Trophoblast cell (in vitro differentiated cells and primary cell): ENCODE measurements around the gene DDX20.

Experiments
- DNase-seq, 2 donors: peaks; one replicate each; pipeline ENCODE4 v3.0.0-alpha.2; 2016
- H2AFZ ChIP-seq: 2 replicates; pipeline ENCODE4 v1.6.1; 2013; ENCODE audit warnings: low read length, moderate library complexity, mild to moderate bottlenecking; ENCODE audit not compliant: insufficient read depth, poor library complexity
- H2AK5ac ChIP-seq: 2 replicates; pipeline ENCODE4 v1.6.1; 2013; ENCODE audit warnings: mild to moderate bottlenecking, low read length
- H2BK120ac ChIP-seq: 2 replicates; pipeline ENCODE4 v1.6.1; 2013; ENCODE audit warnings: low read length, mild to moderate bottlenecking, moderate library complexity; ENCODE audit not compliant: insufficient read depth, poor library complexity
- H2BK12ac ChIP-seq: 2 replicates; pipeline ENCODE4 v1.6.1; 2013; ENCODE audit warnings: mild to moderate bottlenecking, low read length, moderate library complexity
- H2BK5ac ChIP-seq: 2 replicates; pipeline ENCODE4 v1.6.1; 2013; ENCODE audit warnings: low read length, low read depth, moderate library complexity, mild to moderate bottlenecking; ENCODE audit not compliant: poor library complexity
- H3K14ac ChIP-seq: 2 replicates; pipeline ENCODE4 v1.6.1; 2013; ENCODE audit warnings: mild to moderate bottlenecking, low read length
- H3K18ac ChIP-seq: 2 replicates; pipeline ENCODE4 v1.6.1; 2013; ENCODE audit warnings: mild to moderate bottlenecking, low read length
- H3K23ac ChIP-seq: 2 replicates; pipeline ENCODE4 v1.6.1; 2013; ENCODE audit warnings: low read length
- H3K27ac ChIP-seq: 2 replicates; pipeline ENCODE4 v1.5.1; 2013; ENCODE audit warnings: low read depth, mild to moderate bottlenecking, inconsistent platforms, low read length, moderate library complexity
- H3K27me3 ChIP-seq: 2 replicates; pipeline ENCODE4 v1.6.1; 2013; ENCODE audit warnings: inconsistent platforms, mild to moderate bottlenecking, low read length, moderate library complexity; ENCODE audit not compliant: insufficient read depth
- H3K36me3 ChIP-seq, 2 experiments: 1 replicate in 1 of 2; 2 replicates in 1 of 2; pipeline ENCODE4 v1.6.1; 2013; ENCODE audit warnings: low read length in 2 of 2, mild to moderate bottlenecking in 2 of 2, moderate library complexity in 1 of 2; ENCODE audit not compliant: insufficient read depth in 2 of 2, control insufficient read depth in 1 of 2
- H3K4ac ChIP-seq: 2 replicates; pipeline ENCODE4 v1.6.1; 2013; ENCODE audit warnings: low read depth, mild to moderate bottlenecking, low read length, moderate library complexity
- H3K4me1 ChIP-seq, 2 experiments: 1 replicate in 1 of 2; 2 replicates in 1 of 2; pipeline ENCODE4 v1.6.1; 2013; ENCODE audit warnings: low read length in 2 of 2, mild to moderate bottlenecking in 2 of 2, moderate library complexity in 1 of 2; ENCODE audit not compliant: insufficient read depth in 2 of 2, control insufficient read depth in 1 of 2
- H3K4me2 ChIP-seq: 2 replicates; pipeline ENCODE4 v1.6.1; 2013; ENCODE audit warnings: inconsistent platforms, mild to moderate bottlenecking, low read length, moderate library complexity
- H3K4me3 ChIP-seq: 2 replicates; pipeline ENCODE4 v1.5.1; 2013; ENCODE audit warnings: mild to moderate bottlenecking, low read depth, low read length, inconsistent platforms
- H3K79me1 ChIP-seq: one replicate; pipeline ENCODE4 v1.6.1; 2013; ENCODE audit warnings: low read length
- H3K79me2 ChIP-seq: 2 replicates; pipeline ENCODE4 v1.6.1; 2013; ENCODE audit warnings: low read length, mild to moderate bottlenecking; ENCODE audit not compliant: control insufficient read depth, insufficient read depth, poor library complexity
- H3K9ac ChIP-seq: 2 replicates; pipeline ENCODE4 v1.6.1; 2013; ENCODE audit warnings: mild to moderate bottlenecking, low read length
- H3K9me3 ChIP-seq: 2 replicates; pipeline ENCODE4 v1.6.1; 2013; ENCODE audit warnings: low read depth, mild to moderate bottlenecking, control low read depth, inconsistent platforms, low read length; ENCODE audit not compliant: insufficient read depth
- H4K12ac ChIP-seq: 2 replicates; pipeline ENCODE4 v1.6.1; 2013; ENCODE audit warnings: low read depth, mild to moderate bottlenecking, low read length, moderate library complexity
- H4K8ac ChIP-seq: 2 replicates; pipeline ENCODE4 v1.6.1; 2013; ENCODE audit warnings: low read depth, mild to moderate bottlenecking, low read length, moderate library complexity
- H4K91ac ChIP-seq: one replicate; pipeline ENCODE4 v1.6.1; 2013; ENCODE audit warnings: low read depth, mild to moderate bottlenecking, low read length, moderate library complexity
- WGBS: extraction: QIAGEN DNeasy Blood & Tissue Kit; methylation state at CpG from one replicate; pipeline ENCODE4 v1.1.7; 2013; ENCODE audit warnings: missing lambda C conversion rate; ENCODE audit not compliant: insufficient read length, insufficient coverage; ENCODE audit errors: extremely low coverage; 5-methylcytosine and 5-hydroxymethylcytosine counted together

DDX20 gene

DNA sequence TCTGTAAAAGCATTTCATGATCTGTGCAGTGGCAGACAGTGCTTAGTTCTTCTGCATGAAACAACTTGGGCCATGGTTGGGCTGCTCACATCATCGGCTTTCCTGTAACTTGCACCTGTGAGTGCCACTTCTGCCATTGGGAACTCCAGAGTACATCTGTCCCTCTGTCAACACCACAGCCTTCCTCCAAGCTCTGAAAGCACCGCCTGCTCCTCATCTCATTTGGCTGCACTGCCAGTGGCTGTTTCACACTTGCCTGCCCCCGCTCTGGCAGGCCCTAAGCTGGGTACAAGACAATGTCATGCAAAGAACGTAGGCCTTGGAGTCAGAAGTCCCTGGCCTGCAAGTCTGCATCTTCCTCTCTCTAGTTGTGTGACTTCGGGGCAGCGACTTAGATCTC lies 46.4 kb downstream of the DDX20 start:
- WGBS: no CpG with 5 or more reads among the region's 6 CpGs

DNA sequence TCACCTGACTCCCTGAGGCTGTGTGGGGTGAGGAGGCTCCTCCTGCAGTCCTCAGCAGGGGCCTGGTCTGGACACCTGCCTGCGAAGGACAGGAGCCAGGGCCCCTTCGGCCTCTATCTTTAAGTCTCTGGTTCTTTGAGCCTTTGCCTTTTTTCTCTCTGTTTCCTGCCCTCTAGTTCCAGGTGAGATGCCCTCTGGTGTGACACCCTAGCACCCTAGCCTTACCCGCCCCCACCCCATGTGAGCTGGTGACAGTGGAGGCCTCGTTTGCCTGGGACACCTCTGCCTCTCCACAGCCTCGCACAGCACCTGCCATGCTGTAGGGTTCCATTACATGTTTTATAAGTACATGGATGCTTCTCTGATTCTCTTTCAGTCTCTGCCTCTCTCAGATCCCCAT lies 47.3 kb downstream of the DDX20 start:
- no peak overlapping the region for H2BK12ac ChIP-seq
- H4K8ac ChIP-seq: no peak overlapping the region
- no peaks in the 10 kb centered on the region for H3K79me2 ChIP-seq
- H2BK120ac ChIP-seq: no peak overlapping the region
- H3K9me3 ChIP-seq: peaks cover 4% of the 10 kb centered on the region
- H3K14ac ChIP-seq: no peak overlapping the region
- H3K27ac ChIP-seq: no peak overlapping the region
- H3K4me1 ChIP-seq: no peaks in the 10 kb centered on the region
- no peak overlapping the region for H3K4me3 ChIP-seq
- no peak overlapping the region for H4K12ac ChIP-seq
- no peak overlapping the region for H3K23ac ChIP-seq
- H3K79me1 ChIP-seq: no peaks in the 10 kb centered on the region
- no peak overlapping the region for H2AFZ ChIP-seq
- H2BK5ac ChIP-seq: no peak overlapping the region
- no peak overlapping the region for H3K18ac ChIP-seq
- H3K4ac ChIP-seq: no peak overlapping the region
- H3K36me3 ChIP-seq: no peaks in the 10 kb centered on the region
- H3K27me3 ChIP-seq: no peaks in the 10 kb centered on the region
- no peak overlapping the region for H4K91ac ChIP-seq
- H3K4me2 ChIP-seq: no peak overlapping the region
- DNase-seq: no peak
- no peak overlapping the region for H2AK5ac ChIP-seq
- H3K9ac ChIP-seq: no peak overlapping the region
- WGBS: no CpG with 5 or more reads among the region's 5 CpGs

More for the DNA sequence above, 46.4 kb downstream of the DDX20 start:
- Histone ChIP-seq H3K4me2 (no peak overlapping the region), H4K8ac (no peak overlapping the region), H3K27ac (no peak overlapping the region), H2AK5ac (no peak overlapping the region), H3K27me3 (no peaks in the 10 kb centered on the region), H3K79me1 (no peaks in the 10 kb centered on the region), H3K36me3 (no peaks in the 10 kb centered on the region), H3K4ac (no peak overlapping the region), H3K18ac (no peak overlapping the region), H3K14ac (no peak overlapping the region), H2BK5ac (no peak overlapping the region), H2BK120ac (no peak overlapping the region), H3K23ac (no peak overlapping the region), H3K9me3 (peaks cover 4% of the 10 kb centered on the region), H3K79me2 (no peaks in the 10 kb centered on the region), H3K4me3 (peak overlapping the region; percentile 3), H2BK12ac (no peak overlapping the region), H2AFZ (no peak overlapping the region), H3K4me1 (no peaks in the 10 kb centered on the region), H4K12ac (no peak overlapping the region), H3K9ac (no peak overlapping the region), H4K91ac (no peak overlapping the region)
- no peak for DNase-seq

DNA sequence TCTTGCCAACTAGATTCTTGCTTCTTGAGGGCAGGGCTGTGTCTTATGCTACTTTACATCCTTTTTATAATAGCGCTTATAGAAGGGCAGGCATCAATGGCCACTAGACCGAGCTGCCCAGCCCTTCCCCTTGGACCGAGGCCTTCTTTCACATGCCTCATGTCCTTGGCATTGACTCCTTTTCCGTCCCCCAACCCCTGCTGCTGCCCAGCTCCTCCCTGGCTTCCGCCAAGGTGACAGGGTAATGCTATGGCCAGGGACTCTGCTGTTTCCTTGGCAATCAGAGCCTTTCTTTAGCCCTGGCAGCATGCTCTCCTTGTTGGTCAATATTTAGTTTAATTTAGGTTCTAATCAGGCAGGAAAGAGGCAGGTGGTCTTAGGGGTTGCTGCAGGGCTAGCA lies 48.2 kb downstream of the DDX20 start:
- Histone ChIP-seq H3K4me1 (no peaks in the 10 kb centered on the region), H2AFZ (no peak overlapping the region), H3K4ac (no peak overlapping the region), H4K12ac (no peak overlapping the region), H3K79me1 (no peaks in the 10 kb centered on the region), H3K14ac (no peak overlapping the region), H3K9ac (no peak overlapping the region), H4K91ac (no peak overlapping the region), H2BK120ac (no peak overlapping the region), H4K8ac (no peak overlapping the region), H3K4me3 (no peak overlapping the region), H3K4me2 (no peak overlapping the region), H2BK5ac (no peak overlapping the region), H3K27me3 (no peaks in the 10 kb centered on the region), H3K9me3 (peaks cover 4% of the 10 kb centered on the region), H3K18ac (no peak overlapping the region), H3K36me3 (no peaks in the 10 kb centered on the region), H3K27ac (no peak overlapping the region), H2AK5ac (no peak overlapping the region), H3K79me2 (no peaks in the 10 kb centered on the region), H3K23ac (no peak overlapping the region), H2BK12ac (no peak overlapping the region)
- WGBS: no CpG with 5 or more reads among the region's 5 CpGs
- DNase-seq: no peak

DNA sequence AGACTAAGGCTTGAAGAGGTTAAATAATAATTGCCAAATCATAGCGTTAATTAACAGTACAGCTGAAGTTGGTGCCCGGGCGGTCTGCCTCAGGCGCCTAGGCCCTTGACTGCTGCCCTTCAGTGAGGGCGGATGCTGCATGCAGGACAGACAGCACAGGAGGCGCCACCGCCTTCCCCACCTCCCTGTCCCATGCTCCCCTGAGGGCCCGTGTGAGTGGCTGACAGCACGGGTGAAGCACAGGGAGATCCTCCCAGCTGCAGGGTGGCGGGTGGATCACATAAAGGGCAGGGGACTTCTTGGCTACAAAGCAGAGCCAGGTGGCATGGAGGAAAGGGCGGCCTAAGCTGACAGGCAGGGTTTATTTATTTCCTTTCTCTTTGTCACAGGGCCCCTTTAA lies 49.1 kb downstream of the DDX20 start:
- no peak overlapping the region for H3K27ac ChIP-seq
- no peak overlapping the region for H2AK5ac ChIP-seq
- no peak for DNase-seq
- H3K27me3 ChIP-seq: no peaks in the 10 kb centered on the region
- H3K4me3 ChIP-seq: no peak overlapping the region
- no peak overlapping the region for H3K9ac ChIP-seq
- no peak overlapping the region for H4K91ac ChIP-seq
- no peaks in the 10 kb centered on the region for H3K79me1 ChIP-seq
- no peak overlapping the region for H2BK120ac ChIP-seq
- no peaks in the 10 kb centered on the region for H3K36me3 ChIP-seq
- no peak overlapping the region for H3K18ac ChIP-seq
- peaks cover 4% of the 10 kb centered on the region for H3K9me3 ChIP-seq
- H3K79me2 ChIP-seq: no peaks in the 10 kb centered on the region
- H4K8ac ChIP-seq: no peak overlapping the region
- H2BK5ac ChIP-seq: no peak overlapping the region
- H2AFZ ChIP-seq: no peak overlapping the region
- no peak overlapping the region for H3K23ac ChIP-seq
- H3K4me1 ChIP-seq: no peaks in the 10 kb centered on the region
- no peak overlapping the region for H3K4ac ChIP-seq
- no peak overlapping the region for H3K4me2 ChIP-seq
- H4K12ac ChIP-seq: no peak overlapping the region
- no peak overlapping the region for H3K14ac ChIP-seq
- WGBS: no CpG with 5 or more reads among the region's 11 CpGs
- H2BK12ac ChIP-seq: no peak overlapping the region
